Stomach (tissue), 9 donors: ENCODE results near the gene SRSF8. TPM values are rescaled to one million over a fixed set of nuclear protein-coding genes. Genes with fewer than 3 reads are reported as not detected.

Experiments used
- DNase-seq, 2 donors: peaks; one replicate each; pipeline versions ENCODE4 v3.0.0 to v3.0.0-alpha.2; 2013 to 2019
- H3K27ac ChIP-seq, 5 donors: fragments of 200-600 bp in 4 of 5; sonication (generic) in 4 of 5; one replicate each; pipeline ENCODE4 v1.5.1; 2013 to 2019; ENCODE audit warnings: mild to moderate bottlenecking in 1 of 5, moderate library complexity in 1 of 5
- H3K27me3 ChIP-seq, 3 donors: fragments of 200-600 bp; sonication (generic); one replicate each; pipeline ENCODE4 v1.5.1; 2017 to 2019; ENCODE audit warnings: mixed run types in 1 of 3
- H3K36me3 ChIP-seq, 4 donors: fragments of 200-600 bp; sonication (generic); 1 replicate in 3 of 4; 2 replicates in 1 of 4; pipeline ENCODE4 v1.5.1; 2016 to 2019
- H3K4me1 ChIP-seq, 4 donors: fragments of 200-600 bp; sonication (generic); one replicate each; pipeline ENCODE4 v1.5.1; 2016 to 2019
- H3K4me3 ChIP-seq, 4 donors: fragments of 200-600 bp; sonication (generic) in 3 of 4; one replicate each; pipeline ENCODE4 v1.5.1; 2016 to 2019; ENCODE audit warnings: mild to moderate bottlenecking in 1 of 4
- H3K9me3 ChIP-seq, 4 donors: fragments of 200-600 bp; sonication (generic); one replicate each; pipeline ENCODE4 v1.5.1; 2016 to 2019
- EP300 ChIP-seq: sonication (generic); formaldehyde crosslinking; IDR thresholded peaks from one replicate; pipeline ENCODE4 v1.6.1; 2017; ENCODE audit warnings: antibody characterized with exemption
- POLR2A ChIP-seq, 4 donors: fragments of 450-650 bp; IDR thresholded peaks; one replicate each; pipeline ENCODE4 v1.6.1; 2016; ENCODE audit warnings: antibody characterized with exemption in 4 of 4, control low read depth in 2 of 4, mild to moderate bottlenecking in 1 of 4, moderate library complexity in 1 of 4
- POLR2AphosphoS5 ChIP-seq, 3 donors: sonication (generic); formaldehyde crosslinking; IDR thresholded peaks; one replicate each; pipeline ENCODE4 v1.6.1; 2016; ENCODE audit warnings: antibody characterized with exemption in 3 of 3
- WGBS, 5 donors: extraction: QIAGEN DNeasy Blood & Tissue Kit in 3 of 5; methylation state at CpG; one replicate each; pipeline versions ENCODE4 v1.1.5 to v1.1.7; 2013 to 2018; 5-methylcytosine and 5-hydroxymethylcytosine counted together
- intact Hi-C: fragments of 100-400 bp; cut with DNase I; formaldehyde crosslinking; loops from one replicate; pipeline ENCODE4 v1.15.1; 2023; ENCODE audit warnings: low total_unique reads
- polyA plus RNA-seq, 3 donors: library from polyadenylated mRNA; stranded (reverse); fragments of 200-250 nt; gene quantifications; one replicate each; pipeline ENCODE4 v1.2.3, GENCODE V29; 2013
- total RNA-seq, 5 donors: library from RNA; depleted of rRNA; stranded (reverse); fragments of >200 nt; gene quantifications; one replicate each; pipeline versions ENCODE4 v1.1.0 to v1.2.3, GENCODE V29; 2014 to 2016
- TF ChIP-seq, protein P1 (sequence below), 7 experiments: fragments of 450-650 bp in 4 of 7; fragments of 200-600 bp in 3 of 7; sonication (generic) in 3 of 7; IDR thresholded peaks; one replicate each; pipeline ENCODE4 v1.5.1; 2016 to 2019; ENCODE audit warnings: antibody characterized with exemption in 7 of 7, control low read depth in 2 of 7, mild to moderate bottlenecking in 1 of 7
- donor health status: healthy with polysubstance abuse.
- donor health status: Bipolar disorder and iron deficiency.
- donor health status: healthy.

The SRSF8 gene
- total and polyA plus RNA-seq, 8 donors: 10.7 to 39.6 (median 29.3) TPM

DNA sequence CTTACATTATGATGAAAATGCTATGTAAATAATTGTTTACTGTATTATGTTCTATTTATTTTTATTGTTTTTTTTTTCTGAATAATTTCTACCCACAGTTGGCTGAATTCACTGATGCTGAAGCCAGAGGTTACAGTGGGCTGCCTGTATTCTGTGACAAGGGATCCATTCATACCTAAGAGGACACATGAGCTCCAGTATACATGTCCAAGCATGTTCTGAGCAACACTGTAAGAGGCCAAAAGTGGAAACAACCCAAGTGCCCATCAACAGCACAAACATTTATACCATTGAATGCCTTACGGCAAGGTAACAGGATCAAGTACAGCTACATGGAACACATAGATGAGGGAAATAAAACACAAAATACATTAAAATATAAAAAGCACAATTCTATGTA is 1.4 kb upstream of the SRSF8 start:
- H3K27me3 ChIP-seq: no peaks in the 10 kb centered on the region
- intact Hi-C loops: no loop called here
- 93 to 100% (median 100%) methylated on average over 1 of the region's 1 CpG for WGBS, 5 donors
- TF ChIP-seq POLR2AphosphoS5 (IDR thresholded peaks at IDR 0.05): no peak
- TF ChIP-seq POLR2A (IDR thresholded peaks at IDR 0.05): no peak
- TF ChIP-seq, protein P1, sequence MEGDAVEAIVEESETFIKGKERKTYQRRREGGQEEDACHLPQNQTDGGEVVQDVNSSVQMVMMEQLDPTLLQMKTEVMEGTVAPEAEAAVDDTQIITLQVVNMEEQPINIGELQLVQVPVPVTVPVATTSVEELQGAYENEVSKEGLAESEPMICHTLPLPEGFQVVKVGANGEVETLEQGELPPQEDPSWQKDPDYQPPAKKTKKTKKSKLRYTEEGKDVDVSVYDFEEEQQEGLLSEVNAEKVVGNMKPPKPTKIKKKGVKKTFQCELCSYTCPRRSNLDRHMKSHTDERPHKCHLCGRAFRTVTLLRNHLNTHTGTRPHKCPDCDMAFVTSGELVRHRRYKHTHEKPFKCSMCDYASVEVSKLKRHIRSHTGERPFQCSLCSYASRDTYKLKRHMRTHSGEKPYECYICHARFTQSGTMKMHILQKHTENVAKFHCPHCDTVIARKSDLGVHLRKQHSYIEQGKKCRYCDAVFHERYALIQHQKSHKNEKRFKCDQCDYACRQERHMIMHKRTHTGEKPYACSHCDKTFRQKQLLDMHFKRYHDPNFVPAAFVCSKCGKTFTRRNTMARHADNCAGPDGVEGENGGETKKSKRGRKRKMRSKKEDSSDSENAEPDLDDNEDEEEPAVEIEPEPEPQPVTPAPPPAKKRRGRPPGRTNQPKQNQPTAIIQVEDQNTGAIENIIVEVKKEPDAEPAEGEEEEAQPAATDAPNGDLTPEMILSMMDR (IDR thresholded peaks at IDR 0.05): no peak
- TF ChIP-seq EP300: no peak
- no peak overlapping the region for H3K4me3 ChIP-seq
- no peak overlapping the region for H3K27ac ChIP-seq
- H3K9me3 ChIP-seq: no peaks in the 10 kb centered on the region
- no peak for DNase-seq
- peaks cover 6 to 23% (median 20%) of the 10 kb centered on the region in 4 donors for H3K4me1 ChIP-seq
- peaks cover 0 to under 1% (median under 1%) of the 10 kb centered on the region in 4 donors for H3K36me3 ChIP-seq

- TF ChIP-seq POLR2AphosphoS5 (IDR thresholded peaks at IDR 0.05) (peak; percentile 18 to 84 (median 81)), POLR2A (IDR thresholded peaks at IDR 0.05) (peak in 2 of 4 donors; percentile 26 to 38), EP300 (no peak)
- TF ChIP-seq, protein P1 (IDR thresholded peaks at IDR 0.05): peak in 5 of 7 experiments; percentile 19 to 60 (median 50)
- H3K4me1 ChIP-seq: peaks cover 6 to 34% (median 26%) of the 10 kb centered on the region in 4 donors
- peak overlapping the region; percentile 96 to 100 (median 98) for H3K27ac ChIP-seq
- H3K9me3 ChIP-seq: no peaks in the 10 kb centered on the region
- 0 to 1% (median 0%) methylated on average over 33 to 98 of the region's 98 CpGs for WGBS, 5 donors
- intact Hi-C loops: no loop called here
- H3K4me3 ChIP-seq: peak overlapping the region; percentile 60 to 87 (median 80)
- H3K27me3 ChIP-seq: no peaks in the 10 kb centered on the region
- peak; percentile 82 to 95 for DNase-seq
- peaks cover 0 to 5% (median 2%) of the 10 kb centered on the region in 4 donors for H3K36me3 ChIP-seq
Observed at GRCh38 chr11:95067039-95067840, 521 bp downstream of the SRSF8 start.

DNA sequence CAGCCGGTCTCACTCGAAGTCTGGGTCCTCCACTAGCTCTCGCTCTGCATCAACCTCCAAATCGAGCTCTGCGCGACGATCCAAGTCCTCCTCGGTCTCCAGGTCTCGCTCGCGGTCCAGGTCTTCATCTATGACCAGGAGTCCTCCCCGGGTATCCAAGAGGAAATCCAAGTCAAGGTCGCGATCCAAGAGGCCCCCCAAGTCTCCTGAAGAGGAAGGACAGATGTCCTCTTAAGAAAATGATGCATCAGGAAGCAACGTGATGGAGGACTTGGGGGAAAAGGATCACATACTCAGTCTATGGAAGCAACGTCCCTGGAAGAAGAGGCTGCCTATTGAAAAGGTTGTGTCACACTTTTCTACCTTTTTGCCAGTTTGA is 1.1 kb downstream of the SRSF8 start:
- TF ChIP-seq EP300: no peak
- TF ChIP-seq POLR2A (IDR thresholded peaks at IDR 0.05): no peak
- no peak for DNase-seq
- Histone ChIP-seq H3K27ac (peak overlapping the region; percentile 96 to 100 (median 98)), H3K9me3 (no peaks in the 10 kb centered on the region), H3K27me3 (no peaks in the 10 kb centered on the region), H3K4me1 (peaks cover 6 to 34% (median 26%) of the 10 kb centered on the region in 4 donors), H3K4me3 (peak overlapping the region; percentile 60 to 87 (median 80)), H3K36me3 (peaks cover 0 to 5% (median 2%) of the 10 kb centered on the region in 4 donors)
- intact Hi-C loops: no loop called here
- 0 to 1% (median 0%) methylated on average over 16 of the region's 16 CpGs for WGBS, 5 donors

DNA sequence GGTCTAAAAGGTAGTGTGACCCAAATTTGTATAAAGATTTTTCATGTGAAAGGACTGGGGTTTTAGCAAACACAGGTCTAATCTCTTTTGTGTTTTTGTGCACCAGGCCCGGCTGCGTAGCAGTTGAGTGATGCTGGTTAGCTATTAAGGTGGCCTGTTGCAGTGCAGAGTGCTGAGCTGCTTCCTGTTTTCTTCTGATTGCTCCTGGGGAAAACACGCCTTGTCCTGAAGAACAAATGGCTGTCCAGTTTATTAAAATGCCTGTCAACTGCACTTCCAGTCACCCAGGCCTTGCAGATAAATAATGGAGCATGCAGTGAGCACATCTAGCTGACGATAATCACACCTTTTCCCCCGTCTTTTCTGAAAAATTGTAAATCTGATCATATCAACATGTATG is 1.8 kb downstream of the SRSF8 start:
- TF ChIP-seq POLR2AphosphoS5 (IDR thresholded peaks at IDR 0.05) (peak; percentile 91 to 96 (median 95)), EP300 (no peak), POLR2A (IDR thresholded peaks at IDR 0.05) (peak in 2 of 4 donors; percentile 45 to 57)
- TF ChIP-seq, protein P1 (IDR thresholded peaks at IDR 0.05): no peak
- intact Hi-C loops: no loop called here
- DNase-seq: peak; percentile 81 to 96
- 0 to 1% (median 1%) methylated on average over 5 of the region's 5 CpGs for WGBS, 5 donors
- Histone ChIP-seq H3K27ac (peak overlapping the region; percentile 96 to 100 (median 98)), H3K27me3 (no peaks in the 10 kb centered on the region), H3K36me3 (peaks cover 0 to 5% (median 2%) of the 10 kb centered on the region in 4 donors), H3K4me1 (peaks cover 6 to 34% (median 26%) of the 10 kb centered on the region in 4 donors), H3K4me3 (peak overlapping the region; percentile 60 to 87 (median 80)), H3K9me3 (no peaks in the 10 kb centered on the region)
